Mesodermal cell (in vitro differentiated cells): ENCODE data around the gene IDUA.

ENCODE experiments used
- H3K27ac ChIP-seq: 2 replicates; pipeline ENCODE4 v1.7.0; 2013; ENCODE audit warnings: mild to moderate bottlenecking, low read depth, low read length, moderate library complexity; ENCODE audit not compliant: severe bottlenecking
- H3K36me3 ChIP-seq: 2 replicates; pipeline ENCODE4 v1.7.1; 2013; ENCODE audit warnings: mild to moderate bottlenecking, low read length, moderate library complexity; ENCODE audit not compliant: control insufficient read depth, insufficient read depth
- H3K4me1 ChIP-seq: one replicate; pipeline ENCODE4 v1.7.1; 2013; ENCODE audit warnings: mild to moderate bottlenecking, low read length; ENCODE audit not compliant: insufficient read depth, control insufficient read depth, poor library complexity, severe bottlenecking
- H3K4me3 ChIP-seq: 2 replicates; pipeline ENCODE4 v1.7.0; 2013; ENCODE audit warnings: low read length, control low read depth, mild to moderate bottlenecking; ENCODE audit not compliant: insufficient read depth, poor library complexity, severe bottlenecking; ENCODE audit errors: extremely low read depth
- H3K9me3 ChIP-seq: 2 replicates; pipeline ENCODE4 v1.7.1; 2013; ENCODE audit warnings: mild to moderate bottlenecking, low read length, moderate library complexity; ENCODE audit not compliant: control insufficient read depth
- WGBS, 2 experiments: methylation state at CpG; one replicate each; pipeline ENCODE4 v1.1.5; 2013; ENCODE audit warnings: missing lambda C conversion rate in 2 of 2; ENCODE audit not compliant: insufficient coverage in 2 of 2; 5-methylcytosine and 5-hydroxymethylcytosine counted together

IDUA gene

GRCh38 chr4:950136-951020, 36.5 kb upstream of the IDUA start:
- 93% methylated on average over 20 to 25 of the region's 30 CpGs for WGBS, 2 experiments
- Histone ChIP-seq H3K4me3 (no peak overlapping the region), H3K36me3 (no peaks in the 10 kb centered on the region), H3K9me3 (no peaks in the 10 kb centered on the region), H3K27ac (no peak overlapping the region), H3K4me1 (no peaks in the 10 kb centered on the region)

GRCh38 chr4:951186-951585, 35.7 kb upstream of the IDUA start:
- Histone ChIP-seq H3K4me3 (no peak overlapping the region), H3K9me3 (no peaks in the 10 kb centered on the region), H3K4me1 (no peaks in the 10 kb centered on the region), H3K27ac (no peak overlapping the region), H3K36me3 (no peaks in the 10 kb centered on the region)
- 80 to 89% methylated on average over 3 of the region's 7 CpGs for WGBS, 2 experiments

DNA sequence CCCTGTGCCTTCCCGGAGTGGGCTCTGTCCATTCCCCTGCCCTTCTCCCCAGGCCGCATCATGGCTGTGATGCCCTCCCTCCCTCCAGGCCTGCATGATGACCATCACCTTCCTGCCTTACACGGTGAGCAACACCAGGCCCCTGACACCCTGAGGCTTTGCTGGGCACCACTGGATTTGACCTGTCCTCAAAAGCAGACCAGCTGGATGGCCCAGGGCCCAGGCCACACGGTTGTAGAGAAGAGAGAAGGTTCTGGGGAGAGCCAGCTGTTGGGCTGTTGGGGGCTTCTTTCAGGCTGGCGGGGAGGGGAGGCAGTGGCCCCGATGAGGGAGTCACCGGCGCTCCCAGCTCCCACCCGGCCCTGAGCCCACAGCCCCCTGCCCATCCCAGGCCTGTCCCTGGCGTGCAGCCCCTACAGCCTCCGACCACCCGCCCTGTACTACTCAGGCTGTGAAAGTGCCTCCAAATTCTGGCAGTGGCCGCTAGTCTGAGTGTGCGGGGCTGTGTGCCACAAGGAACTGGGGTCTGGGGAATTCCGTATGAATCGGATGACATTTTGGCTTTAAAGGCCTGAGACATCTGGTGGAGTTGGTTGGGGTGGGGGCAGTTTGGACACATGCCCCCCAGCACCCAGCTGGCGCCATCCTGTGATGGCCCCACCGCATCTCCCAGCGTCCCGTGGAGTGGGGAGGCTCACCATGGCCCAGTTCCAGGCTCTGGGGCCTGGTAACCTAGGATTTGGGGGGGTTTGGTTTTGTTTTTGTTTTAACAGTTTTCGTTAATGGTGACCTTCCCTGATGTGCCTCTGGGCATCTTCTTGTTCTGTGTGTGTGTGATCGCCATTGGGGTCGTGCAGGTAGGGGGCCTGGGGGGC, 35.0 kb upstream of the IDUA start:
- H3K9me3 ChIP-seq, result no peaks in the 10 kb centered on the region
- H3K4me3 ChIP-seq, result no peak overlapping the region
- no peaks in the 10 kb centered on the region for H3K4me1 ChIP-seq
- H3K27ac ChIP-seq, result no peak overlapping the region
- H3K36me3 ChIP-seq, result no peaks in the 10 kb centered on the region
- 91 to 94% methylated on average over 17 to 22 of the region's 23 CpGs for whole genome bisulfite sequencing, 2 experiments

GRCh38 chr4:952881-953573, 33.8 kb upstream of the IDUA start:
- H3K4me1 ChIP-seq, result no peaks in the 10 kb centered on the region
- H3K36me3 ChIP-seq, result no peaks in the 10 kb centered on the region
- WGBS, 2 experiments, result 95 to 96% methylated on average over 24 to 25 of the region's 28 CpGs
- no peaks in the 10 kb centered on the region for H3K9me3 ChIP-seq
- no peak overlapping the region for H3K27ac ChIP-seq
- H3K4me3 ChIP-seq, result no peak overlapping the region

GRCh38 chr4:953574-953915, 33.3 kb upstream of the IDUA start:
- Histone ChIP-seq H3K4me3 (no peak overlapping the region), H3K36me3 (peaks cover 2% of the 10 kb centered on the region), H3K4me1 (no peaks in the 10 kb centered on the region), H3K9me3 (no peaks in the 10 kb centered on the region), H3K27ac (no peak overlapping the region)
- 98% methylated on average over 11 to 13 of the region's 13 CpGs for WGBS, 2 experiments

DNA sequence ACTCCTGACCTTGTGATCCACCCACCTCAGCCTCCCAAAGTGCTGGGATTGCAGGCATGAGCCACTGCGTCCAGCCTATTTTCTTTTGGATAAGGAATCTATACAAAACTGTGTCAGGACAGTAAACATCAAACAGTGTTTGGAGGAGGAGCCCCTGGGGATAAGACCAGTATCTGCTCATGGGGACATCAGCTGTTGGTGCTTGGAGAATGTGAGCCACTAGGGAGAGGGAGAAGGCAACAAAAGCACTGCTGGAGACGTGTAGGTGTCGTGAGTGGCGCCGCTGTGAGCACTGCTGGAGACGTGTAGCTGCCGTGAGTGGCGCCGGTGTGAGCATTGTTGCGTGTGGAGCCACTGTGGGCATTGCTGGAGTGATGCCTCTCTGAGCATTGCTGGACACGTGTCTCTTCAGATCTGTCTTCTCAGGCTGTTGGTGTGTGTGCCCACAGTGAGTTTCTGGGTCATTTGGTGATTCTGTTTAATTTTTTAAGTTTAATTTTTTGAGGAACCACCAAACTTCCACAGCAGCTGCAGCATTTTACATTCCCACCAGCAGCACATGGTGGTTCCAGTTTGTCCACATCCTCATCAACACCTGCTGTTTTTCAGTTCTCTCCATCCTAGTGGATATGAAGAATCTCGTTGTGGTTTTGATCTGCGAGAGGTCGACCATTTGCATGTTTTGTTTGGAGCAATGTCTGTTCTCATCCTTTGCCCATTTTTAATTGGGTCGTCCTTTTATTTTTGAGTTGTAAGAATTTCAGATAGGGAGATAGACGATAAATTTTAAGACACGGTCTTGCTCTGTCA, 32.4 kb upstream of the IDUA start:
- no peaks in the 10 kb centered on the region for H3K4me1 ChIP-seq
- H3K9me3 ChIP-seq, result no peaks in the 10 kb centered on the region
- 88 to 89% methylated on average over 13 to 16 of the region's 17 CpGs for WGBS, 2 experiments
- no peak overlapping the region for H3K4me3 ChIP-seq
- no peak overlapping the region for H3K27ac ChIP-seq
- peaks cover 4% of the 10 kb centered on the region for H3K36me3 ChIP-seq

- Histone ChIP-seq H3K4me3 (no peak overlapping the region), H3K27ac (no peak overlapping the region), H3K9me3 (no peaks in the 10 kb centered on the region), H3K4me1 (no peaks in the 10 kb centered on the region), H3K36me3 (peaks cover 4% of the 10 kb centered on the region)
- WGBS, 2 experiments, result 90 to 95% methylated on average over 23 to 32 of the region's 33 CpGs
These were observed 31.5 kb upstream of the IDUA start for GRCh38 chr4:955161-955921.

DNA sequence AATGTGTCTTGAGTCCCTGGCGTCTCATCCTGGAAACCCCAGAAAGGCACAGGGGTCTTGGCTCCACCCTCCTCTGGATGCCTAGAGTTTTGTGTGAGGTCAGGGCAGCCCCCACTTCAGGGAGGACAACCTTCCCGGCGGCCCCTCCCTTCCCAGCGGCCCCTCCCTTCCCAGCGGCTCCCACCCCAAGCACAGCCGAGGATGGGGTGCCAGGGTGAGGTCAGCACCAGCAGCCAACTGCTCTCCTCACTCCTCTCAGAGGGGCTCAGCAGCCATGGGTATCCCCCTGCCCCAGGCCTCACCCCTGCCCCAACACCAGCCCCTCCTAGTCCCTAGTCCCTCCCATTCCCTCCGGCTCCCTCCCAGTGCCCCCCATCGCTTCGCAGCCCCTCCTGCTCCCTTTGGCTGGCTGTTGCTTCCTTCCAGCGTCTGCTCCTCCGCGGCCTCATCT, 30.9 kb upstream of the IDUA start:
- peaks cover 4% of the 10 kb centered on the region for H3K36me3 ChIP-seq
- H3K4me1 ChIP-seq, result no peaks in the 10 kb centered on the region
- H3K27ac ChIP-seq, result no peak overlapping the region
- no peak overlapping the region for H3K4me3 ChIP-seq
- H3K9me3 ChIP-seq, result no peaks in the 10 kb centered on the region
- WGBS, 2 experiments, result 82 to 88% methylated on average over 5 to 11 of the region's 12 CpGs

- Histone ChIP-seq H3K4me3 (no peak overlapping the region), H3K9me3 (no peaks in the 10 kb centered on the region), H3K36me3 (peaks cover 4% of the 10 kb centered on the region), H3K4me1 (no peaks in the 10 kb centered on the region), H3K27ac (no peak overlapping the region)
- WGBS, 2 experiments, result 89 to 91% methylated on average over 9 to 11 of the region's 14 CpGs
These were observed 30.2 kb upstream of the IDUA start for GRCh38 chr4:956531-957230.
